ENCODE measurements around the gene UST.

- no peak for TF ChIP-seq CTCF (IDR thresholded peaks at IDR 0.05; ENCODE audit: poor library complexity)
- no peak for TF ChIP-seq EZH2 (IDR thresholded peaks at IDR 0.05; ENCODE audit: borderline replicate concordance)
These were observed 333.2 kb downstream of the UST start for GRCh38 chr6:149079911-149080491.
